GM12801 (cell line): ENCODE measurements around the gene ABCA13.

Experiments used
- CTCF ChIP-seq: IDR thresholded peaks from one replicate; pipeline ENCODE4 v1.5.1; 2011; ENCODE audit warnings: control low read depth; ENCODE audit not compliant: insufficient read length; ENCODE audit errors: extremely low read depth

Gene ABCA13

GRCh38 chr7:48424731-48425130 lies 253.5 kb downstream of the ABCA13 start:
- no peak for TF ChIP-seq CTCF

GRCh38 chr7:48426331-48426965 lies 255.2 kb downstream of the ABCA13 start:
- no peak for TF ChIP-seq CTCF

- no peak for TF ChIP-seq CTCF
Measured at GRCh38 chr7:48426966-48427555, 255.8 kb downstream of the ABCA13 start.

- no peak for TF ChIP-seq CTCF
Measured at GRCh38 chr7:48427671-48428070, 256.4 kb downstream of the ABCA13 start.

- TF ChIP-seq CTCF = no peak
Measured at GRCh38 chr7:48428091-48428684, 256.9 kb downstream of the ABCA13 start.

- no peak for TF ChIP-seq CTCF
Measured at GRCh38 chr7:48429117-48429516, 257.9 kb downstream of the ABCA13 start.

- no peak for TF ChIP-seq CTCF
Measured at GRCh38 chr7:48438206-48438605, 266.9 kb downstream of the ABCA13 start.
